ENCODE results near the gene PACS2. TPM values are rescaled to one million over a fixed set of nuclear protein-coding genes. Genes with fewer than 3 reads are reported as not detected.

Gene PACS2
- total RNA-seq, 2 experiments from 2014 or later: 26.7 to 30.4 TPM

DNA sequence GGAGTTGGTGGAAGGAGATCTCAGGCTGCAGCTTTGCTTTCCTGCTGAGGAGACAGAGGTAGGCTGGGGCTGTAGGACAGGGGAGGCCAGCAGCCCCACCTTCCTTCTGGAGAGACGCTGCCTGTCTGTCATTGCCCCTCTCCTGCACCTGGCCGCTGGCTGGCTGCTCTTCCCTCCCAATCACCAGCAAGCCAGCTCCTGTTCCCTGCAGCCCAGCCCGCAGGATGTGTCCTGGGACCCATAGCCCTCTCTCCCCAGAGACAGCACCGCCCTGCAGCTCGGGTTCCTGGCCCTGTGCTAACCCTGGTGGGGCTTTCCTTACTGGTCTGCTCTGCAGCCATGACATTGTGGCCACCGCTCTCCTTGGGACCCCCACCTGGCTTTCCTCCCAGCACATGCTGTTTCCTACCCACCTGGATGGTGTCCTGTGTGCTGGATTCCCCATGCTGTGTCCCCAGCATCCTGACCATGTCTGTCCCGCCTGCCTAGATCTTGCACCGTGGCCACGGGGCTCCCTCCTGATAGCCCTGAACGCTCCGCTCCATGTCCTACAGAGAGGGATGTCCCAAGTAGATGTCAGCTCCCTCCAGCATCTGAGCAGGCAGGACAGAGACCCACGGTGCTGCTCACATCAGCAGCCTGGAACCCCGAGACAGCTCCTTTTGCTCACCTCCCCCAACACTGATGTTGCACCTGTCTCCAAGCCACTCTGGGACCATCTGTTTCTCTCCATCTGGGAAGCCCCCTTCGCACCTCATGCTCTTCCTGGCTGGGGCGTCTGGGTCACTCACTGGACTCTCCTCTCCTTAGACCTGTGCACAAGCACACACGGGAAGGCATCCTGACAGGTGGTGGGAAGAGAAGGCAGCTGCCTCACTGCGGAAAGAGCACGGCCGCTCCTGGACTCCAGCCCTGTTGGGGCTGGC is 104.0 kb downstream of the PACS2 start:
- peaks cover 3% of the 10 kb centered on the region for H3K27me3 Mint-ChIP-seq
- H3K9me3 Mint-ChIP-seq: no peaks in the 10 kb centered on the region
- POLR2A ChIA-PET: interaction anchor here (0.6 to 1.5 kb wide), 3 partner anchors 12 to 104 kb away, joined by 3 to 4 read pairs (median 3); partner anchors contain the start of gene PACS2
- CTCF ChIA-PET: interaction anchor here (0.7 to 1.4 kb wide), 3 partner anchors 48 to 71 kb away, joined by 3 to 4 read pairs (median 4); no protein-coding TSS in a partner anchor
- H3K36me3 Mint-ChIP-seq (ENCODE audit: low read depth): peaks cover 19% of the 10 kb centered on the region
- TF ChIP-seq, protein P1, sequence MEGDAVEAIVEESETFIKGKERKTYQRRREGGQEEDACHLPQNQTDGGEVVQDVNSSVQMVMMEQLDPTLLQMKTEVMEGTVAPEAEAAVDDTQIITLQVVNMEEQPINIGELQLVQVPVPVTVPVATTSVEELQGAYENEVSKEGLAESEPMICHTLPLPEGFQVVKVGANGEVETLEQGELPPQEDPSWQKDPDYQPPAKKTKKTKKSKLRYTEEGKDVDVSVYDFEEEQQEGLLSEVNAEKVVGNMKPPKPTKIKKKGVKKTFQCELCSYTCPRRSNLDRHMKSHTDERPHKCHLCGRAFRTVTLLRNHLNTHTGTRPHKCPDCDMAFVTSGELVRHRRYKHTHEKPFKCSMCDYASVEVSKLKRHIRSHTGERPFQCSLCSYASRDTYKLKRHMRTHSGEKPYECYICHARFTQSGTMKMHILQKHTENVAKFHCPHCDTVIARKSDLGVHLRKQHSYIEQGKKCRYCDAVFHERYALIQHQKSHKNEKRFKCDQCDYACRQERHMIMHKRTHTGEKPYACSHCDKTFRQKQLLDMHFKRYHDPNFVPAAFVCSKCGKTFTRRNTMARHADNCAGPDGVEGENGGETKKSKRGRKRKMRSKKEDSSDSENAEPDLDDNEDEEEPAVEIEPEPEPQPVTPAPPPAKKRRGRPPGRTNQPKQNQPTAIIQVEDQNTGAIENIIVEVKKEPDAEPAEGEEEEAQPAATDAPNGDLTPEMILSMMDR (IDR thresholded peaks at IDR 0.05): no peak
- H3K4me3 Mint-ChIP-seq: peak overlapping the region; percentile 73
- ATAC-seq (no peak), DNase-seq (no peak)
- H3K27ac Mint-ChIP-seq: no peak overlapping the region
- intact Hi-C loops (cut with micrococcal nuclease): no loop called here
- H3K4me1 Mint-ChIP-seq (ENCODE audit: low read depth): peaks cover 24% of the 10 kb centered on the region

DNA sequence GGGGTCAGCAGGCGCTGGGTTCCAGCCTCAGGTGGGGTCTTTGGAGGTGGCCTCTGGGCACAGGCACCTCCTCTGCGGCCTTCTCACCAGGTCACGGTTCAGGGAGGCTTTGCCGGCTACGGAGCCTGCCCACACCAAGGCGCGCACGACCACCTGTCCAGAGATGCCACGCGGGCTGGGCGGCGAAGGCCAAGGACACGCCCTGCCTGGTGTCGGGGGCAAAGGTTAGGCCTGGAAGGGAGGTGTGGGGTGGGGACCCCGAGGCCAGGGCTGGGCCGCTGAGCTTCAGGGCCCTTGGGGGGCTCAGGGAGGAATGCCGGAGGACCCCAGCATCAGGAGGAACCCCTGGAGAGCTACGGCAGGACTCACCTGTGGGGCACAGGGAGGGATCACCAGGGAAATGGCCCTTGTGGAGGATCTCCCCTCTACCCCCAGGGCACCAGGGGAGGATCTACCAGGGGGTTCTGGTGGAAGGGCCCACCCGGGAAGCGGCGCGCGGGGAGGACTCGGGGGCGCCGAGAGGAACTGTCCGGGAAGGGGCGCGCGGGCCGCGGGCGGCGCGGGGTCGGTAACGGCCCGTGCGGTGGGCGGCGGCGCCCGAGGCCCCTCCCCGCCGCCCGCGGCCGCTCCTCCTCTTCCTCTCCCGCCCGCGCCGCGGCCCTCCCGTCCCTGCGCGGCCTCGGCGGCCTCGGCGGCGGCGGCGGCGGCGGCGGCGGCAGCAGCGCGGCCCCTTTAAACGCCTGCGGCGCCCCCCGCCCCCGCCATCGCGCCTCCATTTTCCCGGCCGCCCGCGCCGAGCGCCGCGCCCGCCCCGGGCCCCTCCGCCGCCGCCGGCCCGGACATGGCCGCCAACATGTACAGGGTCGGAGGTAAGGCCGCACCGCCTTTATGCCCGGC is 104.9 kb downstream of the PACS2 start, which contains the start of gene MTA1:
Gene MTA1, plus strand, starts transcription at position 633 of the 897 bp plus-strand sequence. Its CDS starts 209 bp downstream, at position 842.
- peak within 1 kb of the TSS; percentile 87 for H3K4me3 Mint-ChIP-seq
- peaks cover 20% of the 10 kb centered on the region for H3K36me3 Mint-ChIP-seq (ENCODE audit: low read depth)
- TF ChIP-seq, protein P1 (IDR thresholded peaks at IDR 0.05): no peak
- ChIA-PET POLR2A (interaction anchor here (1.5 kb wide), 1 partner anchor 31 kb away, joined by 3 read pairs; no protein-coding TSS in a partner anchor), CTCF (interaction anchor here (0.7 to 1.1 kb wide), 2 partner anchors 49 to 67 kb away, joined by 3 to 4 read pairs; no protein-coding TSS in a partner anchor)
- ATAC-seq (peak; percentile 59), DNase-seq (peak; percentile 56)
- intact Hi-C loops (cut with micrococcal nuclease): no loop called here
- peaks cover 26% of the 10 kb centered on the region for H3K4me1 Mint-ChIP-seq (ENCODE audit: low read depth)
- H3K27ac Mint-ChIP-seq: peak within 1 kb of the TSS; percentile 92
- no peaks in the 10 kb centered on the region for H3K27me3 Mint-ChIP-seq
- H3K9me3 Mint-ChIP-seq: no peaks in the 10 kb centered on the region

GRCh38 chr14:105420101-105420973 is 105.8 kb downstream of the PACS2 start:
- Mint-ChIP-seq H3K27me3 (no peaks in the 10 kb centered on the region), H3K36me3 (ENCODE audit: low read depth) (peaks cover 26% of the 10 kb centered on the region), H3K9me3 (no peaks in the 10 kb centered on the region), H3K4me3 (peak overlapping the region; percentile 87), H3K4me1 (ENCODE audit: low read depth) (peaks cover 22% of the 10 kb centered on the region), H3K27ac (peak overlapping the region; percentile 92)
- DNase-seq (peak; percentile 9), ATAC-seq (peak; percentile 15)
- CTCF ChIA-PET: no interaction called here
- POLR2A ChIA-PET: interaction anchor here (0.6 to 1.5 kb wide), 6 partner anchors 12 to 61 kb away, joined by 3 to 7 read pairs (median 4); partner anchors contain the start of gene TEX22
- intact Hi-C loops (cut with micrococcal nuclease): no loop called here
- TF ChIP-seq, protein P1 (IDR thresholded peaks at IDR 0.05): no peak

DNA sequence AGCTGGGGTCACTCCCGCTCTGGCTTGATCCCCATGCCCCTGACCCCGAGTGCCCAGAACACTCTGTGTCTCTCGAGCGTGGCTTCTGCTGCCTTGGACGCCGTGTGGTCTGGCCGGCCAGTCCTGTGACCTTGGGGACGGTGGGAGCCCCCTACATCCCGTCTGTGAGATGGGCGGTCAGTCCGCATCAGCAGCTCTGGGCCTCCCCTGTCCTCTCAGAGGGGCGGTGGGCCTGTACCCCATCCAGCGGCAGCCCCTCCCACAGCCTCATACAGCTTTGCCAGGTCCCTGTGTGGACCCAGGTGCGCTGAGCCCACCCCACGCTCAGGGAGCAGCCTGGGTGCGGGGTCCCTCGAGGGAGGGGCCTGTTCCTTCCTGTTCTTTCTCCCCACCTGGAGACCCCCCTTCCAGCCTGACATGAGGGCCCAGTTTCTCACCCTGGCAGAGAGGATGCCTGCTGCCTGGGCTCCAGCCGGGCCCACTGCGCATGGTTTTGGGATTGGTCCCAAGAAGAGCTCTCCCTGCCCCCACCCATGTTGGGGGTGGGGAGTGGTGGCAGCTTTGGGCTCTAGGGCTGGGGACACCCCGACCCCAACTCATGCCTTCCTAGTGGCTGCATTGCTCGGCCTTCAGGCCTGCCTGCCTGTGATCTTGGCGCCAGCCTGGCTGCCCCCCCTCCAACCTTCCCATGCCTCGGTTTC is 106.6 kb downstream of the PACS2 start:
- intact Hi-C loops (cut with micrococcal nuclease): no loop called here
- DNase-seq (no peak), ATAC-seq (no peak)
- H3K27ac Mint-ChIP-seq: peak overlapping the region; percentile 92
- ChIA-PET CTCF (interaction anchor here (0.9 to 1.6 kb wide), 2 partner anchors 10 to 50 kb away, joined by 3 to 5 read pairs; no protein-coding TSS in a partner anchor), POLR2A (interaction anchor here (0.6 to 1.6 kb wide), 7 partner anchors 12 to 60 kb away, joined by 3 to 7 read pairs (median 4); partner anchors contain the start of gene TEX22)
- no peaks in the 10 kb centered on the region for H3K9me3 Mint-ChIP-seq
- no peaks in the 10 kb centered on the region for H3K27me3 Mint-ChIP-seq
- TF ChIP-seq, protein P1 (IDR thresholded peaks at IDR 0.05): no peak
- H3K4me1 Mint-ChIP-seq (ENCODE audit: low read depth): peaks cover 18% of the 10 kb centered on the region
- peak overlapping the region; percentile 87 for H3K4me3 Mint-ChIP-seq
- H3K36me3 Mint-ChIP-seq (ENCODE audit: low read depth): peaks cover 32% of the 10 kb centered on the region

Data from activated CD8-positive, alpha-beta T cell treated with anti-CD3 and anti-CD28 coated beads for 36 hours (primary cell).